ENCODE measurements around the gene SRP19. TPM values are rescaled to one million over a fixed set of nuclear protein-coding genes. Genes with fewer than 3 reads are reported as not detected.

The SRP19 gene
- total RNA-seq, 1 experiment from 2014 or later, result 42.9 TPM

DNA sequence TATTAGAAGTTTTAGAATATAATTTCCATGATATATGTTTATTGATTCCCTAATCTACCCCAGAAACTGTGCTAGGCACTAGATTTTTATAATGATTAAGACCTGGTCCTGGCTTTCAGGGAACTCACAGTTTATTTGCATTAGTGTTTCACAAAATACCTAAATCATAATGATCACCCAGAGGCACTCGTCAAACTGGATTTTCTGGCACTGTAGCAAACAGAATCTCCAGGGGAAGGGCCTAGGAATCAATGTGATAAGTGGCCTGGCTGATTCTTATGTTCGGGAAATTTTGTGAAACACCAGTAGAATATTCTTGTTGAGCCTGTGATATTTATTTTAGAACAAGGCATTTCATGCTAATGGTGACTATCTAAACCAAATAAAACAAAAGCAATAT lies 37.4 kb upstream of the SRP19 start:
- Histone ChIP-seq H3K79me2 (ENCODE audit: low read length) (no peaks in the 10 kb centered on the region), H3K27me3 (ENCODE audit: low read length) (no peaks in the 10 kb centered on the region), H3K4me3 (ENCODE audit: low read length) (no peak overlapping the region), H2AFZ (ENCODE audit: low read length) (no peak overlapping the region), H3K9me3 (ENCODE audit: low read length) (no peaks in the 10 kb centered on the region), H3K9ac (ENCODE audit: low read length) (no peak overlapping the region), H3K4me2 (ENCODE audit: low read length) (no peak overlapping the region; the same call in 1 of the 2 replicates), H4K20me1 (ENCODE audit: low read length) (no peaks in the 10 kb centered on the region), H3K4me1 (ENCODE audit: insufficient read depth, low read length) (peaks cover 9% of the 10 kb centered on the region), H3K9me2 (replicated peaks; ENCODE audit: low read length) (no peaks in the 10 kb centered on the region), H3K27ac (ENCODE audit: low read length) (no peak overlapping the region), H3F3A (ENCODE audit: low read length, unreplicated experiment) (no peaks in the 10 kb centered on the region), H3K36me3 (ENCODE audit: low read depth, low read length) (no peaks in the 10 kb centered on the region)
- ATAC-seq, result no peak
- intact Hi-C loops (cut with micrococcal nuclease), result no loop called here
- DNase-seq, result peak; percentile 71
- ChIA-PET POLR2A (ENCODE audit: unreplicated experiment) (no interaction called here), CTCF (no interaction called here)
- TF ChIP-seq EZH2phosphoT487 (IDR thresholded peaks at IDR 0.05; ENCODE audit: borderline replicate concordance, low read length) (no peak), EZH2 (IDR thresholded peaks at IDR 0.05; ENCODE audit: low read length, unreplicated experiment) (no peak)
- TF ChIP-seq, protein P1, sequence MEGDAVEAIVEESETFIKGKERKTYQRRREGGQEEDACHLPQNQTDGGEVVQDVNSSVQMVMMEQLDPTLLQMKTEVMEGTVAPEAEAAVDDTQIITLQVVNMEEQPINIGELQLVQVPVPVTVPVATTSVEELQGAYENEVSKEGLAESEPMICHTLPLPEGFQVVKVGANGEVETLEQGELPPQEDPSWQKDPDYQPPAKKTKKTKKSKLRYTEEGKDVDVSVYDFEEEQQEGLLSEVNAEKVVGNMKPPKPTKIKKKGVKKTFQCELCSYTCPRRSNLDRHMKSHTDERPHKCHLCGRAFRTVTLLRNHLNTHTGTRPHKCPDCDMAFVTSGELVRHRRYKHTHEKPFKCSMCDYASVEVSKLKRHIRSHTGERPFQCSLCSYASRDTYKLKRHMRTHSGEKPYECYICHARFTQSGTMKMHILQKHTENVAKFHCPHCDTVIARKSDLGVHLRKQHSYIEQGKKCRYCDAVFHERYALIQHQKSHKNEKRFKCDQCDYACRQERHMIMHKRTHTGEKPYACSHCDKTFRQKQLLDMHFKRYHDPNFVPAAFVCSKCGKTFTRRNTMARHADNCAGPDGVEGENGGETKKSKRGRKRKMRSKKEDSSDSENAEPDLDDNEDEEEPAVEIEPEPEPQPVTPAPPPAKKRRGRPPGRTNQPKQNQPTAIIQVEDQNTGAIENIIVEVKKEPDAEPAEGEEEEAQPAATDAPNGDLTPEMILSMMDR (conservative IDR thresholded peaks at IDR 0.05; ENCODE audit: low read depth, low read length), result no peak
- BruUV-seq (replicated peaks), result no TSS peak

DNA sequence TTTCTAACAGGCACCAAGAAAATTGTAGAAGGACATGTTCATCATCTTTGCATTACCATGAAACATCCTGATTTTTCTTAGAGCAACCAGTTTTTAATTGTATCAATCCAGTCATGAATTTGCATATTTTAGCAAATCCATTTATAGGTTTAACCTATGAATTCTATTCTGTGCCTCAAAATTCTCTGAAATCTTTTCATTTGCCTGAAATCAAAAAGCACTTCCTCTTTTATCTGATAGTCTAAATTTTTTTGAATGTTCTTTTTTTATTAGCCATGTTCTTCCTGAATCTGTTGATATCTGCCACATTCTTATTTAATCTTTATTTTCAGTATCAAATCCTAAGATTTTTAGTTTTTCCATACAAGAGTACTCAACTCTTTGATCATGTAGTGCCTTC lies 36.9 kb upstream of the SRP19 start:
- no peak overlapping the region for H2AFZ ChIP-seq (ENCODE audit: low read length)
- BruUV-seq (replicated peaks), result no TSS peak
- no peak overlapping the region for H3K27ac ChIP-seq (ENCODE audit: low read length)
- H3K9me2 ChIP-seq (replicated peaks; ENCODE audit: low read length), result no peaks in the 10 kb centered on the region
- no peaks in the 10 kb centered on the region for H3K27me3 ChIP-seq (ENCODE audit: low read length)
- no peak for ATAC-seq
- ChIA-PET POLR2A (ENCODE audit: unreplicated experiment) (no interaction called here), CTCF (no interaction called here)
- TF ChIP-seq, protein P1 (conservative IDR thresholded peaks at IDR 0.05; ENCODE audit: low read depth, low read length), result no peak
- TF ChIP-seq EZH2 (IDR thresholded peaks at IDR 0.05; ENCODE audit: low read length, unreplicated experiment) (no peak), EZH2phosphoT487 (IDR thresholded peaks at IDR 0.05; ENCODE audit: borderline replicate concordance, low read length) (no peak)
- H4K20me1 ChIP-seq (ENCODE audit: low read length), result no peaks in the 10 kb centered on the region
- no peak for DNase-seq
- H3K4me3 ChIP-seq (ENCODE audit: low read length), result no peak overlapping the region
- no peaks in the 10 kb centered on the region for H3F3A ChIP-seq (ENCODE audit: low read length, unreplicated experiment)
- no peaks in the 10 kb centered on the region for H3K79me2 ChIP-seq (ENCODE audit: low read length)
- no peaks in the 10 kb centered on the region for H3K36me3 ChIP-seq (ENCODE audit: low read depth, low read length)
- peaks cover 9% of the 10 kb centered on the region for H3K4me1 ChIP-seq (ENCODE audit: insufficient read depth, low read length)
- intact Hi-C loops (cut with micrococcal nuclease), result no loop called here
- no peaks in the 10 kb centered on the region for H3K9me3 ChIP-seq (ENCODE audit: low read length)
- no peak overlapping the region for H3K4me2 ChIP-seq (ENCODE audit: low read length)
- H3K9ac ChIP-seq (ENCODE audit: low read length), result no peak overlapping the region

DNA sequence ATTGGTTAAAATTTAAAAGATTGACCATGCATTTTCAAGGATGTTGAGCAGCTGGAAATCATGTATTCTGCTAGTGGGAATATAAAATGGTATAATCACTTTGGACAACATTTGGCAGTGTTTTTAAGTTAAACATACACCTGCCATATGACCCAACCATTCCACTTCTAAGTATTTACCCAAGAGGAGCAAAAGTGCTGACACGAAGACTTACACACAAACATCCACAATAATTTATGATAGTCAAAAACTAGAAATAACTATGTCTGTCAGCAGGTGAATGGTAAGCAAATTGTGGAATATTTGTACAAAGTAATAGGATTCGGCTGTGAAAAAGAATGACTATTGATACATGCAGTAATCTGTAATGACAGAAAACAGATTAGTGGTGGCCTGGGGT lies 30.7 kb upstream of the SRP19 start:
- Histone ChIP-seq H3K9ac (ENCODE audit: low read length) (no peak overlapping the region), H3K36me3 (ENCODE audit: low read depth, low read length) (no peaks in the 10 kb centered on the region), H3K4me1 (ENCODE audit: insufficient read depth, low read length) (no peaks in the 10 kb centered on the region), H3K4me2 (ENCODE audit: low read length) (no peak overlapping the region), H4K20me1 (ENCODE audit: low read length) (no peaks in the 10 kb centered on the region), H3K27me3 (ENCODE audit: low read length) (no peaks in the 10 kb centered on the region), H3K79me2 (ENCODE audit: low read length) (no peaks in the 10 kb centered on the region), H3K4me3 (ENCODE audit: low read length) (no peak overlapping the region), H3K9me3 (ENCODE audit: low read length) (no peaks in the 10 kb centered on the region), H3K27ac (ENCODE audit: low read length) (no peak overlapping the region), H2AFZ (ENCODE audit: low read length) (no peak overlapping the region), H3K9me2 (replicated peaks; ENCODE audit: low read length) (no peaks in the 10 kb centered on the region), H3F3A (ENCODE audit: low read length, unreplicated experiment) (no peaks in the 10 kb centered on the region)
- intact Hi-C loops (cut with micrococcal nuclease), result no loop called here
- TF ChIP-seq EZH2 (IDR thresholded peaks at IDR 0.05; ENCODE audit: low read length, unreplicated experiment) (no peak), EZH2phosphoT487 (IDR thresholded peaks at IDR 0.05; ENCODE audit: borderline replicate concordance, low read length) (no peak)
- TF ChIP-seq, protein P1 (conservative IDR thresholded peaks at IDR 0.05; ENCODE audit: low read depth, low read length), result no peak
- ChIA-PET CTCF (no interaction called here), POLR2A (ENCODE audit: unreplicated experiment) (no interaction called here)
- DNase-seq (no peak), ATAC-seq (no peak)
- no TSS peak for BruUV-seq (replicated peaks)

Data from PC-3 (cell line).